Coronary artery (tissue), 2 donors: ENCODE measurements around the gene C2orf49.

Source experiments
- DNase-seq: peaks from one replicate; pipeline ENCODE4 v3.0.0-alpha.2; 2017; ENCODE audit warnings: low spot score
- H3K27ac ChIP-seq, 2 donors: fragments of 200-600 bp; sonication (generic); one replicate each; pipeline ENCODE4 v1.5.1; 2016 to 2019
- H3K4me3 ChIP-seq: fragments of 200-600 bp; sonication (generic); 2 replicates; pipeline ENCODE4 v1.5.1; 2016; ENCODE audit warnings: mild to moderate bottlenecking, moderate library complexity
- TF ChIP-seq, protein P1 (sequence below): fragments of 200-600 bp; sonication (generic); IDR thresholded peaks from one replicate; pipeline ENCODE4 v1.5.1; 2019; ENCODE audit warnings: antibody characterized with exemption

Gene C2orf49

DNA sequence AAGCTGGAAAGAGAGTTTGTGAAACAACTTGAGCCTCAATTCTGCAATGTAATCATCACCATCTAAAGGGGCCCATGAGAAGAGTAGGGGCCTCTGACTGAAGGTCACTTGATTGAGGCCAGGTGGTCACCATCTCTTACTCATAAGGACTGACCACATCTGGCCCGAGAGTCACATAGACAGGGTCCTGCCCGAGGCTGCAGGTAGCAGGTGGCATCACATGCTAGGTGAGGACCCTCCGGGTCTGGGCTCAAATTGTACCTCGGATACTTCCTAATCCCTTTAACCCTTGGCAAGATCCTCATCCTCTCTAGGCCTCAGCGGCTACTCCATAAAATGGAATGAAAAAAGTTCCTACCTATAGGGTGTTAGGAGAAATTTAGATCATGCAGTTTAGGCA, 44.8 kb downstream of the C2orf49 start:
- Histone ChIP-seq H3K27ac (peak overlapping the region in 1 of 2 donors; percentile 35), H3K4me3 (no peak overlapping the region)
- DNase-seq, result peak; percentile 11
- TF ChIP-seq, protein P1, sequence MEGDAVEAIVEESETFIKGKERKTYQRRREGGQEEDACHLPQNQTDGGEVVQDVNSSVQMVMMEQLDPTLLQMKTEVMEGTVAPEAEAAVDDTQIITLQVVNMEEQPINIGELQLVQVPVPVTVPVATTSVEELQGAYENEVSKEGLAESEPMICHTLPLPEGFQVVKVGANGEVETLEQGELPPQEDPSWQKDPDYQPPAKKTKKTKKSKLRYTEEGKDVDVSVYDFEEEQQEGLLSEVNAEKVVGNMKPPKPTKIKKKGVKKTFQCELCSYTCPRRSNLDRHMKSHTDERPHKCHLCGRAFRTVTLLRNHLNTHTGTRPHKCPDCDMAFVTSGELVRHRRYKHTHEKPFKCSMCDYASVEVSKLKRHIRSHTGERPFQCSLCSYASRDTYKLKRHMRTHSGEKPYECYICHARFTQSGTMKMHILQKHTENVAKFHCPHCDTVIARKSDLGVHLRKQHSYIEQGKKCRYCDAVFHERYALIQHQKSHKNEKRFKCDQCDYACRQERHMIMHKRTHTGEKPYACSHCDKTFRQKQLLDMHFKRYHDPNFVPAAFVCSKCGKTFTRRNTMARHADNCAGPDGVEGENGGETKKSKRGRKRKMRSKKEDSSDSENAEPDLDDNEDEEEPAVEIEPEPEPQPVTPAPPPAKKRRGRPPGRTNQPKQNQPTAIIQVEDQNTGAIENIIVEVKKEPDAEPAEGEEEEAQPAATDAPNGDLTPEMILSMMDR, result no peak

GRCh38 chr2:105383432-105384166, 46.3 kb downstream of the C2orf49 start:
- TF ChIP-seq, protein P1, result no peak
- peak; percentile 56 for DNase-seq
- Histone ChIP-seq H3K4me3 (no peak overlapping the region), H3K27ac (peak overlapping the region in 1 of 2 donors; percentile 65)

DNA sequence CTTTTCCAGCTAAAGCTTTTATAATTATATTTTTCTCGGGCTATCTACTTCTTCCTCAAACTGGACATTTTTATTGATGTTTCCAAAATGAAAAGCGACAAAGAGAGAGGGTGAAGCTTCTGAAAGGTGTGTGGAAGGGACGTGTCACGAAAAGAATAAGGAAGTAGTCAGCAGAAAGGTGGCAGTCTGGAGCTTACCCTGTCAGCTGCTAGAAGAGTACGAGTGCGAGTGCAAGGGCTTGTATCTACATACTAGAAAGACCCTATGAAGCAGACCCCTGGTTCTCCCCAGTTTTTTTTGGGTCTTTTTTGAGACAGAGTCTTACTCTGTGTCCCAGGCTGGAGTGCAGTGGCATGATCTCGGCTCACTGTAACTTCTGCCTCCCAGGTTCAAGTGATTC, 46.9 kb downstream of the C2orf49 start:
- no peak for DNase-seq
- TF ChIP-seq, protein P1, result no peak
- Histone ChIP-seq H3K27ac (peak overlapping the region in 1 of 2 donors; percentile 18), H3K4me3 (no peak overlapping the region)

DNA sequence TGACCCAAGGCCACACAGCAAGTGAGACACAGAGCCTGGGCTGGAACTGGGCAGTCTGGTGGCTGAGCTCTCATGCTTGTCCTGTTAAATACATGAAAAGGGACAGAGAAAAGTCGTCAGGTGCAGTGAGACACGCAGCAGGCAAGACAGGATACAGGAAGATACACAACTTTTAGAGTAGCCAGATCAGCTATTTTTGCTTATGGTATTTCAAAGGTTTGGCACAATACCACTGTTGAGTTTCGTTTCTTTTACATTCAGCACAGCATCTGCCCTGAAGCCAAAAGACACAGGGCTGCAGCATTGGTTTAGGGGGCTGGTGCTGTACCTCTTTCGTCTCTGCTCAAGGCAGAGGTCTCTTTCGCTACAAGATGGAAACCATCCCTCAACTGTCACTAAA, 47.5 kb downstream of the C2orf49 start:
- H3K4me3 ChIP-seq, result no peak overlapping the region
- no peak overlapping the region for H3K27ac ChIP-seq
- DNase-seq, result no peak
- TF ChIP-seq, protein P1, result no peak

DNA sequence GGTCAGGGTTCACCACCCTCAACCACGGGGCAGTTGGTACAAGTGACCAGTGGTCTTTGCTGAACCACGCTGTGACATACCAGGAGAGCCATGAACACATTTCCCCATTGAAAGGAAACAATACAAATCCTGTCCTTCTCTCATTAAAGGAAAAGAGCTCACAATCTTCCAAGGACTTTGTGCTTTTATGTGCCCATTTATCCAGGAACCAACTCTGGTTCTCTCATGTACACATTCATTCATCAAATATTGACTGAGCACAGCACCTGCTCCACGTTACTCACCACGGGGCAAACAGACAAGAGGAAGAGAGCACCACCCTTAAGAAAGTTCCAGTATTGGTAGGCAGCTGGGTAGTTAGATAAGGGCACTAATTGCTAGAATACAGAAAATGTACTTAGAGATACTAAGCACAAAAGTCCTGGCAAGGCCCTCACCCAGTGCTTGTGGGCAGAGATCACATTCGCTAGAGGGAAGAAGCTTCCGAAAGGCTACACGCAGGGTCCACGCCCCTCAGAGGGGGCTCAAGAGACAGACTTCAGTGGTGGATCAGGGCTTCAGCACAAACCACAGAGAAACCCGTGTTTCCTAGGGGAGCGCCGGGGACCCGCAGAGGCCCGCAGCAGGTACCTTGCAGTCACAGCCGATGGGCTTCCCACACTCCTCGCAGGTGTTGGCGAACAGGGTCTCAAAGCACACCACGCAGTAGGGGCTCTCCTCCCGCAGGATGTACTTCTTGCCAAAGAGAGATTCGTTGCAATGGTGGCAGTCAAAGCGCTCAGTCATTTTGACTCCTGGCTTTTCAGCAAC, 48.6 kb downstream of the C2orf49 start:
- peak; percentile 26 for DNase-seq
- TF ChIP-seq, protein P1, result no peak
- Histone ChIP-seq H3K4me3 (no peak overlapping the region), H3K27ac (no peak overlapping the region)

DNA sequence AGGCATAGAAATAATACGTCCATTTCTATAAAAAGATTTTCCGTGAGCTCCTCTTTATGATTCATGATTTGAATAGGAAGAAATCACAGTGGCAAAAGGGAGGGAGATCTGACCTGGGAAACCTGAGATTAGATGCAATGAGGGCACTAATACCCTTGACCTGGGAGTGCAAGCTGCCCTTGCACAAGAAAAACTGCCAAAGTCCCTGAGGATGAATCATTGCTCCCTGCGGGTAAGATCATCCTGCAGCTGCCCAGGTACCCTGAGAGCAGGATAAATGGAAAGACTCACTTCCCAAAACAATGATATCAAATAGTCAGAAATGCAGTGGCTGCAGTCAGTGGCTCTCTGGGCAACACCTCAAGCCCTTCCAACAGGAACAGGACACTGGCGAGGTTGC, 49.9 kb downstream of the C2orf49 start:
- TF ChIP-seq, protein P1, result no peak
- DNase-seq, result no peak
- Histone ChIP-seq H3K4me3 (no peak overlapping the region), H3K27ac (peak overlapping the region in 1 of 2 donors; percentile 3)
